Sigmoid colon (tissue), 4 donors: ENCODE measurements around the gene COMMD7.

Experiments used
- EP300 ChIP-seq, 4 donors: sonication (generic); formaldehyde crosslinking; IDR thresholded peaks; one replicate each; pipeline ENCODE4 v1.6.1; 2017; ENCODE audit warnings: antibody characterized with exemption in 4 of 4
- POLR2A ChIP-seq, 2 donors: fragments of 450-650 bp; IDR thresholded peaks; one replicate each; pipeline ENCODE4 v1.6.1; 2016; ENCODE audit warnings: antibody characterized with exemption in 2 of 2, mild to moderate bottlenecking in 2 of 2, moderate library complexity in 2 of 2
- POLR2AphosphoS5 ChIP-seq, 4 donors: sonication (generic); formaldehyde crosslinking; IDR thresholded peaks; one replicate each; pipeline ENCODE4 v1.6.1; 2017; ENCODE audit warnings: antibody characterized with exemption in 4 of 4
- TF ChIP-seq, protein P1 (sequence below), 4 experiments: fragments of 450-650 bp in 3 of 4; fragments of 200-600 bp in 1 of 4; IDR thresholded peaks; one replicate each; pipeline ENCODE4 v1.5.1; 2016 to 2019; ENCODE audit warnings: antibody characterized with exemption in 4 of 4, mild to moderate bottlenecking in 3 of 4, moderate library complexity in 2 of 4

- TF ChIP-seq, protein P1, sequence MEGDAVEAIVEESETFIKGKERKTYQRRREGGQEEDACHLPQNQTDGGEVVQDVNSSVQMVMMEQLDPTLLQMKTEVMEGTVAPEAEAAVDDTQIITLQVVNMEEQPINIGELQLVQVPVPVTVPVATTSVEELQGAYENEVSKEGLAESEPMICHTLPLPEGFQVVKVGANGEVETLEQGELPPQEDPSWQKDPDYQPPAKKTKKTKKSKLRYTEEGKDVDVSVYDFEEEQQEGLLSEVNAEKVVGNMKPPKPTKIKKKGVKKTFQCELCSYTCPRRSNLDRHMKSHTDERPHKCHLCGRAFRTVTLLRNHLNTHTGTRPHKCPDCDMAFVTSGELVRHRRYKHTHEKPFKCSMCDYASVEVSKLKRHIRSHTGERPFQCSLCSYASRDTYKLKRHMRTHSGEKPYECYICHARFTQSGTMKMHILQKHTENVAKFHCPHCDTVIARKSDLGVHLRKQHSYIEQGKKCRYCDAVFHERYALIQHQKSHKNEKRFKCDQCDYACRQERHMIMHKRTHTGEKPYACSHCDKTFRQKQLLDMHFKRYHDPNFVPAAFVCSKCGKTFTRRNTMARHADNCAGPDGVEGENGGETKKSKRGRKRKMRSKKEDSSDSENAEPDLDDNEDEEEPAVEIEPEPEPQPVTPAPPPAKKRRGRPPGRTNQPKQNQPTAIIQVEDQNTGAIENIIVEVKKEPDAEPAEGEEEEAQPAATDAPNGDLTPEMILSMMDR (IDR thresholded peaks at IDR 0.05), result no peak
- TF ChIP-seq POLR2A (IDR thresholded peaks at IDR 0.05) (no peak), EP300 (IDR thresholded peaks at IDR 0.05) (no peak), POLR2AphosphoS5 (IDR thresholded peaks at IDR 0.05) (no peak)
Measured at GRCh38 chr20:32761417-32761830, 18.2 kb upstream of the COMMD7 start.
